Mesenchymal stem cell (in vitro differentiated cells and primary cell): Measurements from ENCODE around the gene CALM1.
"Not testable (repeated sequence)": the region's sequence is repeated elsewhere in the genome, so short reads cannot be mapped to it uniquely, and the experiment has no call there.

Experiments
- DNase-seq: peaks from one replicate; pipeline ENCODE4 v3.0.0-alpha.2; 2013
- H2AFZ ChIP-seq: one replicate; pipeline ENCODE4 v1.6.1; 2013; ENCODE audit warnings: low read depth, mild to moderate bottlenecking, control low read depth, inconsistent platforms, low read length, moderate library complexity
- H2AK5ac ChIP-seq: 2 replicates; pipeline ENCODE4 v1.6.1; 2013; ENCODE audit warnings: low read length, moderate library complexity, mild to moderate bottlenecking, inconsistent platforms; ENCODE audit not compliant: severe bottlenecking
- H2BK120ac ChIP-seq: one replicate; pipeline ENCODE4 v1.6.1; 2013; ENCODE audit warnings: low read depth, mild to moderate bottlenecking, inconsistent platforms, low read length, moderate library complexity
- H2BK12ac ChIP-seq, 2 experiments: one replicate each; pipeline ENCODE4 v1.6.1; 2013; ENCODE audit warnings: inconsistent platforms in 2 of 2, low read length in 2 of 2, mild to moderate bottlenecking in 2 of 2, moderate library complexity in 2 of 2, control low read depth in 1 of 2
- H2BK15ac ChIP-seq: one replicate; pipeline ENCODE4 v1.6.1; 2013; ENCODE audit warnings: mild to moderate bottlenecking, low read depth, inconsistent platforms; ENCODE audit not compliant: poor library complexity, severe bottlenecking
- H2BK5ac ChIP-seq: 2 replicates; pipeline ENCODE4 v1.6.1; 2013; ENCODE audit warnings: low read depth, mild to moderate bottlenecking, low read length, control low read depth, inconsistent platforms; ENCODE audit not compliant: poor library complexity, severe bottlenecking
- H3K14ac ChIP-seq, 2 experiments: one replicate each; pipeline ENCODE4 v1.6.1; 2013; ENCODE audit warnings: inconsistent platforms in 2 of 2, low read length in 2 of 2, control low read depth in 1 of 2, mild to moderate bottlenecking in 1 of 2, moderate library complexity in 1 of 2
- H3K18ac ChIP-seq, 2 experiments: one replicate each; pipeline ENCODE4 v1.6.1; 2013; ENCODE audit warnings: inconsistent platforms in 2 of 2, low read length in 2 of 2, control low read depth in 1 of 2, low read depth in 1 of 2, mild to moderate bottlenecking in 1 of 2
- H3K23ac ChIP-seq, 2 experiments: one replicate each; pipeline ENCODE4 v1.6.1; 2013; ENCODE audit warnings: inconsistent platforms in 2 of 2, low read length in 2 of 2, mild to moderate bottlenecking in 2 of 2, moderate library complexity in 2 of 2, control low read depth in 1 of 2
- H3K27ac ChIP-seq: 2 replicates; pipeline ENCODE4 v1.5.1; 2013; ENCODE audit warnings: mild to moderate bottlenecking, moderate library complexity, low read length, control low read depth, inconsistent platforms; ENCODE audit not compliant: poor library complexity, severe bottlenecking
- H3K27me3 ChIP-seq, 2 experiments: 2 replicates each; pipeline versions ENCODE4 v1.6.1 to v1.7.0; 2013; ENCODE audit warnings: low read length in 2 of 2, mild to moderate bottlenecking in 2 of 2, moderate library complexity in 2 of 2, control low read depth in 1 of 2, inconsistent platforms in 1 of 2; ENCODE audit not compliant: control insufficient read depth in 1 of 2, insufficient read depth in 1 of 2
- H3K36me3 ChIP-seq, 2 experiments: 2 replicates each; pipeline versions ENCODE4 v1.6.1 to v1.7.0; 2013; ENCODE audit warnings: low read length in 2 of 2, control low read depth in 1 of 2, inconsistent platforms in 1 of 2, low read depth in 1 of 2, mild to moderate bottlenecking in 1 of 2; ENCODE audit not compliant: insufficient read depth in 2 of 2, control insufficient read depth in 1 of 2
- H3K4ac ChIP-seq, 2 experiments: one replicate each; pipeline ENCODE4 v1.6.1; 2013; ENCODE audit warnings: inconsistent platforms in 2 of 2, low read length in 2 of 2, mild to moderate bottlenecking in 2 of 2, moderate library complexity in 2 of 2, control low read depth in 1 of 2, low read depth in 1 of 2
- H3K4me1 ChIP-seq: 2 replicates; pipeline ENCODE4 v1.6.1; 2013; ENCODE audit warnings: low read depth, low read length, control low read depth; ENCODE audit not compliant: control insufficient read depth, insufficient read depth
- H3K4me2 ChIP-seq: 2 replicates; pipeline ENCODE4 v1.6.1; 2013; ENCODE audit warnings: low read length, mild to moderate bottlenecking, inconsistent platforms; ENCODE audit not compliant: poor library complexity, severe bottlenecking
- H3K4me3 ChIP-seq, 2 experiments: 2 replicates each; pipeline versions ENCODE4 v1.5.1 to v1.7.0; 2013; ENCODE audit warnings: low read length in 2 of 2, mild to moderate bottlenecking in 2 of 2, control low read depth in 1 of 2, low read depth in 1 of 2; ENCODE audit not compliant: insufficient read depth in 1 of 2
- H3K79me1 ChIP-seq: replicated peaks from 2 replicates; pipeline ENCODE4 v1.6.1; 2013; ENCODE audit warnings: mild to moderate bottlenecking, control low read depth, low read length, inconsistent platforms; ENCODE audit not compliant: poor library complexity, severe bottlenecking
- H3K9ac ChIP-seq: 2 replicates; pipeline ENCODE4 v1.7.0; 2013; ENCODE audit warnings: mild to moderate bottlenecking, low read length, moderate library complexity
- H3K9me3 ChIP-seq: 2 replicates; pipeline ENCODE4 v1.7.0; 2013; ENCODE audit warnings: mild to moderate bottlenecking, low read length; ENCODE audit not compliant: control insufficient read depth
- H4K8ac ChIP-seq: one replicate; pipeline ENCODE4 v1.6.1; 2013; ENCODE audit warnings: inconsistent platforms, mild to moderate bottlenecking, low read length, moderate library complexity
- H4K91ac ChIP-seq: one replicate; pipeline ENCODE4 v1.6.1; 2013; ENCODE audit warnings: mild to moderate bottlenecking, low read length, inconsistent platforms
- WGBS: methylation state at CpG from one replicate; pipeline ENCODE4 v1.1.7; 2013; ENCODE audit warnings: mixed read lengths; 5-methylcytosine and 5-hydroxymethylcytosine counted together

The CALM1 gene

DNA sequence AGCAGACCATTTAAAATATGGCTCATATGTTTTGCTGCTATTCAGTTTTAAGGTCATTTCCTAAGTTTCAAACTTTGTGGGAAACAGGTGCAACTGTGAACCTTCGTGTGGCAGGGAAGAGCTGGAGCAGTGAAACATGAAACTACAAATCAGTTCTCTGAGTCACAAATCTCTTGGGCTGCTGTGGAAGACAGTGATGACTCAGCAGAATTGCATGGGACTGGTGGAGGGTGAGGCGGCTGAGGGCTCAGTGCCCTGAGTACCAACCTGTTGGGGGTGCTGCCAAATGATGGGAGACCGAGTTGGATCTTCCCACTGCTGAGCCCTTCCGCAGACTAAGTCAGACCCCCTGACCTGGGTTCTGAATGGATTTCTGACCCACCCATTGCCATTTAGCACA lies 8.4 kb upstream of the CALM1 start:
- Histone ChIP-seq H2BK15ac (no peak overlapping the region), H2BK5ac (no peak overlapping the region), H2BK120ac (no peak overlapping the region), H3K4me3 (no peak overlapping the region), H3K4me2 (no peak overlapping the region), H4K8ac (peak overlapping the region; percentile 76), H3K23ac (no peak overlapping the region), H3K9ac (no peak overlapping the region), H3K36me3 (no peaks in the 10 kb centered on the region), H2AFZ (no peak overlapping the region), H2BK12ac (no peak overlapping the region), H3K9me3 (no peaks in the 10 kb centered on the region), H3K14ac (no peak overlapping the region), H3K4ac (no peak overlapping the region), H3K18ac (no peak overlapping the region), H4K91ac (no peak overlapping the region), H3K27me3 (no peaks in the 10 kb centered on the region), H2AK5ac (no peak overlapping the region), H3K27ac (no peak overlapping the region), H3K4me1 (peaks cover 6% of the 10 kb centered on the region), H3K79me1 (no peaks in the 10 kb centered on the region)
- 48% methylated on average over 4 of the region's 4 CpGs for WGBS
- peak; percentile 73 for DNase-seq

DNA sequence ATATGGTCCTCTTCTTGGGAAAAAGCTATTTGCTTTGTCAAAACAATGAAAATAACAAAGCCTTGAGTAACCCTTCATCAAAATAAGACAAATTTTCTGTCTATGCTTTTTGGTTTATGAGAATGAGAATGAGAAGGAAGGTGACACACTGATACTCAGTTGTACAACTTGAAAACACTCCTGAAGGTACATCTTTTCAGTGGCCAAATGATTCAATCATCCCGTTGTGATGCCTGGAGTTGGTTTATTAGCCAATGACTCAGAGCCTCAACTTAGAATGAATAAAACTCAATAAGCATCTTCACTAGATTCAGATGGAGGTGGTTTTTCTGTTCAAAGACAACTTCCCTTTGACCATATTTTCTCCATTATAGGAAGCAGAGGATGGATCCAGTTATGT lies 7.8 kb upstream of the CALM1 start:
- Histone ChIP-seq H2AFZ (no peak overlapping the region), H3K4me3 (no peak overlapping the region), H3K36me3 (no peaks in the 10 kb centered on the region), H3K4me2 (no peak overlapping the region), H3K18ac (no peak overlapping the region), H3K23ac (no peak overlapping the region), H3K14ac (no peak overlapping the region), H2BK5ac (no peak overlapping the region), H2AK5ac (no peak overlapping the region), H3K9me3 (no peaks in the 10 kb centered on the region), H2BK15ac (no peak overlapping the region), H3K27ac (no peak overlapping the region), H2BK12ac (no peak overlapping the region), H3K4ac (no peak overlapping the region), H3K27me3 (no peaks in the 10 kb centered on the region), H3K4me1 (peaks cover 4% of the 10 kb centered on the region), H2BK120ac (no peak overlapping the region), H4K8ac (no peak overlapping the region), H3K9ac (no peak overlapping the region), H3K79me1 (no peaks in the 10 kb centered on the region), H4K91ac (no peak overlapping the region)
- no CpG with 5 or more reads among the region's 1 CpG for WGBS
- DNase-seq: no peak

DNA sequence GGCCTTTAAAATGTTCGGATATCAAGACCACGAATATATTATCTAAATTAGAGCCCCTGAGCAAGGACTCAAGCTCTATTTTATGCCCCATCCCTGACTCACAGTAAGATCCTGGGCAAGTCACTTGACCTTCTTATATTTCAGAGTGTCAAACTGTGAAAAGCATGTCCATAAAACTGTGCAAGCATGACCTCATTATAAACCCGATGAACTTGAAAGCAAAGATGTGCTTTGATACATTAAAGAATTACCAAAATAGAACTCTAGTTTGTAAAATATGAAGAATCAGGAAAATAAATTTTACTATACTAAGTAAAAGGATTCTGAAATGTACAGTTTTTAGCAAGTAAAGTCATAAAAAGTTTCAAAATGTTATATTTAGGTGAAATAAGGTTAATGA lies 2.9 kb upstream of the CALM1 start:
- H3K27ac ChIP-seq: no peak overlapping the region
- H4K91ac ChIP-seq: no peak overlapping the region
- no peak overlapping the region for H3K9ac ChIP-seq
- H2AK5ac ChIP-seq: no peak overlapping the region
- no peak overlapping the region for H3K23ac ChIP-seq
- H2BK12ac ChIP-seq: no peak overlapping the region
- no peak overlapping the region for H3K4ac ChIP-seq
- H3K4me3 ChIP-seq: no peak overlapping the region
- no peak overlapping the region for H3K14ac ChIP-seq
- no peaks in the 10 kb centered on the region for H3K27me3 ChIP-seq
- H2BK15ac ChIP-seq: no peak overlapping the region
- no peak overlapping the region for H4K8ac ChIP-seq
- peaks cover 5% of the 10 kb centered on the region for H3K79me1 ChIP-seq
- 85% methylated on average over 2 of the region's 3 CpGs for WGBS
- no peaks in the 10 kb centered on the region for H3K36me3 ChIP-seq
- H3K4me1 ChIP-seq: peaks cover 4% of the 10 kb centered on the region
- no peak overlapping the region for H2BK5ac ChIP-seq
- no peak for DNase-seq
- H3K18ac ChIP-seq: no peak overlapping the region
- H2BK120ac ChIP-seq: no peak overlapping the region
- no peaks in the 10 kb centered on the region for H3K9me3 ChIP-seq
- no peak overlapping the region for H3K4me2 ChIP-seq
- no peak overlapping the region for H2AFZ ChIP-seq

DNA sequence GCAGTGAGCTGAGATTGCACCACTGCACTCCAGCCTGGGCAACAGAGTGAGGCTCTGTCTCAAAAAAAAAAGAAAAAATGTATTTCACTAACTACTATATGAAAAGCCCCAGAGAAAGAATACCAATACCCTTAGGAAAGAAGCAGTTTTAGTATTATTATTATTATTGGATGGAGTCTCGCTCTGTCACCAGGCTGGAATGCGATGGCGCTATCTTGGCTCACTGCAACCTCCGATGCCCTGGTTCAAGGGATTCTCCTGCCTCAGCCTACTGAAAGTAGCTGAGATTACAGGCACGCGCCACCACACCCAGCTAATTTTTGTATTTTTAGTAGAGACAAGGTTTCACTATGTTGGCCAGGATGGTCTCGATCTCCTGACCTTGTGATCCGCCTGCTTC lies 2.0 kb upstream of the CALM1 start:
- H3K9me3 ChIP-seq, H3K27me3 ChIP-seq, H2BK15ac ChIP-seq, H3K23ac ChIP-seq, H3K27ac ChIP-seq, H2BK120ac ChIP-seq, H3K79me1 ChIP-seq, H3K14ac ChIP-seq, H3K9ac ChIP-seq, H3K4me3 ChIP-seq, H4K8ac ChIP-seq, H2BK12ac ChIP-seq, H3K4me2 ChIP-seq, H2BK5ac ChIP-seq, H3K36me3 ChIP-seq, H4K91ac ChIP-seq, DNase-seq, H3K18ac ChIP-seq, H3K4me1 ChIP-seq, H3K4ac ChIP-seq, H2AK5ac ChIP-seq, H2AFZ ChIP-seq: not testable (repeated sequence)
- 93% methylated on average over 8 of the region's 8 CpGs for whole genome bisulfite sequencing
